IPS-11a (cell line): ENCODE results near the gene DRAXIN.

ENCODE experiments used
- H3K4me3 ChIP-seq: one replicate; pipeline ENCODE4 v1.5.1; 2013; ENCODE audit warnings: low read depth, low read length, control low read depth

The DRAXIN gene

DNA sequence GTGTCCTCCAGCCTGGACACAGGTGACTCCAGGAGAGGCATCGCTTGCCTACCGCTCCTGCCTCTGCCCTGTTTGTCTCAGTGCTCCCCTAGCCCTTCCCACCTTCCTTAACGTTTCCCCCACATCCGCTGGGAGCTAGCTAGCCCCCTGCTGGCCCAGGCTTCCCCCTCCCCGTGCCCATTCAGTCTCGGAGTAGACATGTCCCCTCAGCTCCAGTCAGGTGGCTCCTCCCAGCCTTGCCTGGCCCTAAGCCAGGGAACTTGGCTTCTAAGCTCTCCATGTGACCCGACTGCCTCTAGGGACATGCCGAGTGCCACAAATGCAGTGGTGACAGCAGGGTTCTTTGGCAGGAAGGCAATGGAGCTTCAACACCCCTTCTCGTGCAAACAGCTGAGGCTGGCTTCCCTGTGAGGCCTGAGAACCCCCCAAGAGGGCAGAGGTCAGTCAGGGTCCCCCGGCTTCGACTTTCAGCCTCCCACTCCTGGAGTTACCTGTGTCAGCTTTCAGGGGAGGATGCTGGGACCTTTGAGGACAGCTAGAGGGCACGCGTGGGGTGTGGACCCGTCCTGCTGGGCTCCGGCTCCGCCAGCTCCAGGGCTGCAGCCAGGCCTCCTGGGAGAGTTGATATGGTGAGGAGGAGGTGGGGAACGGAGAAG lies 16.2 kb downstream of the DRAXIN start:
- no peak overlapping the region for H3K4me3 ChIP-seq

DNA sequence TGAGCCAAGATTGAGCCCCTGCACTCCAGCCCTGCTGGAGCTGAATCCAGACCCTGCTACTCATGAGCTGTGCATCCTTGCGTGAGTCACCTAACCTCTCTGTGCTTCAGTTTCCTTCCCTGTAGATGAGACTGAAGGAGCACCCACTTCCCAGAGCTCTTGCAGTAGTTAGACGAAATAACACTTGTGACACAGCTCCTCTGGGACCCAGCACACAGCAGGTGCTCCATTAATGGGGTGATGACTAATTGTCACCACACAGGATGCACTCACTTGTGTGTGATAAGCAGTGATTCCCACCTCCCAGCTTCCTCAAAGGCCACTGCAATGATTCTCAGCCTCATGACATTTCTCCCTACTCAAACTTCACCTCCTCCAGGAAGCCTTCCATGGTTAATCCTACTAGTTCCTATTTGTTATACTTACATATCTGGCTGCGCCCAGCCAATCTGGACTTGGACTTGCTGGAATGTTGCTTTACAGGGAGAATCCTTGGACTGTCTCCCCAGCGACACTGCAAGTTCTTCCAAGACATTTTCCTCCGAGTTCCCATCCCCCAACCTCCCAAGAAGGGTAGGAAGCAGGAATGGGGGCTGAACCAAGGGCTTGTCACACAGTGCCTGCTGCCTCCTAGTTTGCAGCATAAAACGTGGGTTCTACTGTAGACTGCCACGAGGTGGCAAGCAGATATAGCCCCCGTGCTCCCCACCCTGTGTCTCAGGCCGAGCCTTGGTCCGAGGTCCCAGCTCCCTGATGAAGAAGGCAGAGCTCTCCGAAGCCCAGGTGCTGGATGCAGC lies 17.2 kb downstream of the DRAXIN start:
- H3K4me3 ChIP-seq, result no peak overlapping the region

DNA sequence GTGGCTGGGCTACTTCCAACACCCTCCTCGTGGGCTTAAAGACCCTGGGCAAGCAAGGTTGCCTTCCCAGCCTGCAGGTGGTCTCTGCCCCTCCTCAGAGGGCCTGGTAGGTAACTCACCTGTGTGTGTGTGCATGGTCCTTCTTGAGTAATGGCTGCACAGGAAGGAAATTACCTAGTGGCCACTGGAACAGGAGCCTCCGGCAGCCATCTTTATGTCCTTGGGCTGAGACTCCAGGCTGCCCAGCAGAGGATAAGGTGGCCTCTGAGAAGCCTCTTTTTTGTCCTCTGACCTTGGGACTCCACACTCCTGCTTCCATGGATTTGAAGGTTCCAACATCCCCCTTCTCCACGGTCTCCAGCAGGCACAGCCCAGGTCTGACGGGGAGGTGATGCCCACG lies 20.0 kb downstream of the DRAXIN start:
- no peak overlapping the region for H3K4me3 ChIP-seq

DNA sequence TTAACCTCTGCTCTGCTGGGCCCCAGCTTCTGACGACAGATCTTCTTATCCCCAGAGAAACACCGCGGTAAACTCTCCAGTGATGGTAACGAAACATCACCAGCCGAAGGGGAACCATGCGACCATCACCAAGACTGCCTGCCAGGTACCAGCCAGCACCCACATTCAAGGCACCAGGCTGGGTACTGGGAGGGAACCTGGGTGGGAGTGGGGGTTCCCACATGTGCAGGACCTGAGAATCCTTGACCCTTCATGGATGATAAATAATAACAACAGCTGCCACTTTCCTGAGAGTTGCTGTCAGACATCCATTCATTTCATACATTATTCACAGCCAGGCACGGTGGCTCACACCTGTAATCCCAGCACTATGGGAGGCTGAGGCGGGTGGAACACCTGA lies 20.8 kb downstream of the DRAXIN start:
- no peak overlapping the region for H3K4me3 ChIP-seq

DNA sequence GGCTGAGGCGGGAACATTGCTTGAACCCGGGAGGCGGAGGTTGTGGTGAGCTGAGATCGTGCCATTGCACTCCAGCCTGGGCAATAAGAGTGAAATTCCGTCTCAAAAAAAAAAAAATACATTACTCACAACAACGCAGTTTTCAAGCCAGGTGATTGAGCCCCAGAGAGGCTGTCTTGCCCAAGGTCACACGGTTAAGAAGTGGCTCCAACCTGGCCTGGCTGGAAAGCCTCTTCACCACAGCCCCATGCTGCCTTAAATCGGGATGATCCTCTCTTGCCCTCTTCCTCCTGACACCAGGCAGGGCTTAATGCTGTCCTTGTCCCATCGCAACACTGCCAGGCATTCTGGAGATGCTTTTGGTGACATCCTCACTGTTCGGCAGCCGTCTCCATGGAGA lies 21.6 kb downstream of the DRAXIN start:
- H3K4me3 ChIP-seq, result no peak overlapping the region

DNA sequence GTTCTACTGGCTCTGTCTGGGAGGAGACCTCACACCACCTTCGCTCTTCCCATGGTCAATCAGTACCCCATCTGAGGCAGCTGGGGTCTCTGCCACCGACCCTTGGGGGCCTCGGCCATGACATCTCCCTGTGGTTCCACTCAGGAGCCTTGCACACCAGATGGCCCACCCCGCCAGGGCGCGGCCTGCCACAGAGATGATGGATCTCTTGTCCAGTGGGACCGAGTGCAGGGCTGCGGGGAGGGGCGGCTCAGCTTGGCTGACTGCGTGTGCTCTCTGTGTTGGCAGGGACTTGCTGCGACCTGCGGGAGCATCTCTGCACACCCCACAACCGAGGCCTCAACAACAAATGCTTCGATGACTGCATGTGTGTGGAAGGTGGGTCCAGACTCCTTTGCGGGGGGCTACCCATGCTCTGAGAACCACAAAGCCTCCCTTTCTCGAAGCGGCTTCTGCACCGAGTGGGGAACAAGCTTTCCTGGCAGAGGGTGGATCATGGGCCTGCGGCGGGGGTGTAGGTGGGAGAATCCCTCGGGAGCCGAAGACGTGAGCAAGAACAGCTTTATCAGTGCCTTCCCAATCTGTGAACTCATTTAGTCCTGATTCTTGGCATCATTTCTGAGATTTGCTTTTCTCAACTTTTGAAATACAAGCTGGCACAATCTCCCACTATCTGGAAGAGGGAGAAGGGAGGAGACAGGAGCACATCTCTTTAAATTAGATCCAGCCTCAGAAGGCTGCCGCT lies 23.5 kb downstream of the DRAXIN start:
- no peak overlapping the region for H3K4me3 ChIP-seq

DNA sequence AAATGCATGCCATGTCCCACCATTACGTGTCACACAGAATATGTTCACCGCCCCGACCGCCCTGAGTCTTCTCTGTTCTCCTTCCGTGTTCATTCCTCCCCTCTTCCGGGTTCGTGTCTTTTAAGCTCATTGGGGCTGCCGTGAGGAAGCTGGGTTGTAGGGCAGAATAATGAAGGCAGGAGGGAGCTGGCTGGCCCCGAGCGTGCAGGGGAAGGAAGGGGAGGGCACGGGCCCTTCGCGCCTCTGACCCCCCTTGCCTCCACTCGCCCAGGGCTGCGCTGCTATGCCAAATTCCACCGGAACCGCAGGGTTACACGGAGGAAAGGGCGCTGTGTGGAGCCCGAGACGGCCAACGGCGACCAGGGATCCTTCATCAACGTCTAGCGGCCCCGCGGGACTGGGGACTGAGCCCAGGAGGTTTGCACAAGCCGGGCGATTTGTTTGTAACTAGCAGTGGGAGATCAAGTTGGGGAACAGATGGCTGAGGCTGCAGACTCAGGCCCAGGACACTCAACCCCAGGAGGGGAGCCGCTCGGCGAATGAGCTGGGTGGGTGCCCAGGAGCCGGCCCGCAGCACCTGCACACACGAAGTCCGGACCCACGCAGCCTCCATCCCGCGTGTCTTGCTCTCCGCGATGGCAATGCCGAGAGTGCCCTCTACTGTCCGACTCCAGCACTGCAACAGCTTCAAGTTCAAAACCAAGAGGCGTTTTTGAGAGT lies 28.0 kb downstream of the DRAXIN start:
- no peak overlapping the region for H3K4me3 ChIP-seq

DNA sequence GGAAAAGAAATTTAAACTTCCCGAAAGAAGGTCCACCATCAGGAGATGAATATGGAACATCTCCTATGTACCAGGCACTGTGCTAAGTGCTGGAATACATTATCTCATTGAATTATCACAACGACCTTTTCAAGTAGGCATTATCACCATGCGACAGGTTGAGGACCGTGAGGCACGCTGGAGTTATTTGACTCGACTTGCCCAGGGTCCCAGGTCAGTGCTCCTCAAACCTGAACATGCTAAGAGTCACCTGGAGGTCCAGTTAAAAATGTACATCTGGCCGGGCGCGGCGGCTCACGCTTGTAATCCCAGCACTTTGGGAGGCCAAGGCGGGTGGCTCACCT lies 28.5 kb downstream of the DRAXIN start:
- H3K4me3 ChIP-seq, result no peak overlapping the region

DNA sequence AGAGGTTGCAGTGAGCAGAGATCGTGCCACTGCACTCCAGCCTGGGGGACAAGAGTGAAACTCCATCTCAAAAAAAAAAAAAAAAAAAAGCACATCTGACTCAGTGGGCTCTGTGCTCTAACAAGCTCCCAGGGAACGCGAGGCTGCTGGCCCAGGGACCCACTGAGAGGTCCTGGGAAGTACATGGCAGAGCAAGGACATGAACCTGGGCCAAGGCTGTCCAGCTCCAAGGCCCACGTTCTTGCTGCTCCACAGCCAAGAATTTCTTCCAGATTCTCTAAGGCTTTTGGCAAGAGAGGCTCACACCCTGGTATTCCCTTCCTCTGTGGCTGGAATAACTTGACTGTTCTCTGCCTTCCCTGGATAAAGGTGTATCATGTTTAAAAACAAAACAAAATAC lies 29.0 kb downstream of the DRAXIN start:
- H3K4me3 ChIP-seq, result no peak overlapping the region

DNA sequence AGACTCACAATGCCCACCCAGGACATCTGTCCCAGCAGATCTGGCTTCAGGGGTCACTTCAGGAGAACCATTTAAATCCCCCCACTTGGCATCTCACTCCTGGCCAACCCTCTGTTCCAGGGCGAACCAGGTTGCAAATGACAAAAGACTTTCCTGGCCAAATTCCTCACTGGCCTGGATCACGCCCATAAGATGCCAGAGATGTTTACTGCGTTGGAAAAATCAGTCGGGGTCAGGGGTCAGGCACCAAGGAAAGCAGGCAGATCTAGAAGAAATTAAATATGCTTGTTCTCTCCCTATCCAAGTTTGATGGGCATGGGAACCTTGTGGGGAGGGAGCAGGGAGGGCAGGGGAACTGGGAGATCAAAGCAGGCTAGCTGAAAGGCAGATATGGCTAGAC lies 29.8 kb downstream of the DRAXIN start:
- H3K4me3 ChIP-seq, result no peak overlapping the region

DNA sequence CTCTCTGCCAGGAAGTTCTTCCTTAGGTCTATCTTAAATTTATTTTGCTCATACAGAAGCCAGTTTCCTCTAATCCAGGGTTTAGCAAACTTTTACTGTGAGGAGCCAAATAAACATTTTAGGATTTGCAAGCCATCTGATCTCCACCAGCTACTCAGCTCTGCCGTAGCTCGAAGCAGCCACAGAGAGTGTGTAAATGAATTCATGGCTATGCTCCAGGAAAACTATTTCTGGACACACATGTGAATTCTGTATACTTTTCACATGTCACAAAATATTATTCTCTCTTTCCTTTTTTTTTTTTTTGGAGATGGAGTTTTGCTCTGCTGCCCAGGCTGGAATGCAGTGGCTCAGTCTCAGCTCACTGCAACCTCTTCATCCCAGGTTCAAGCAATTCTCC lies 31.0 kb downstream of the DRAXIN start:
- H3K4me3 ChIP-seq, result no peak overlapping the region

DNA sequence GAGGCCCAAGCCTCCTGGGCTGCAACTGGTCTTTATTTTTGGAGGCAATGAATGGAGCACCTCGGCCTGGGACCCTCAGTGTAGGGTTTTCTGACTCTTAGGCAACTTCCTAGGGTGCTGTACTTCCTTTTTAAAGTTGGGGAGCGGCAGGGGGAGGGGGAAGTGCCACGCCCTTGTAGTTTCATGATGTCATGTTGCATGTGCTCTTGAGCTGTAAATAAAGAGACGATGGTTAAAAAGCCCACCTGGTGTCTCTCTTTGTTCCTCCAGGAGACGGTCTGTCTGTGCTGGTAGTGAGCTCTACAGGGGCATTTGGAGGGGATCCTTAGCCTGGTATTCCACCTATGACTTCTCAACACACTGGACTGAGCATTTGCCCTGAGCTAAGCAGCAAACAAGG lies 34.1 kb downstream of the DRAXIN start:
- H3K4me3 ChIP-seq, result no peak overlapping the region

DNA sequence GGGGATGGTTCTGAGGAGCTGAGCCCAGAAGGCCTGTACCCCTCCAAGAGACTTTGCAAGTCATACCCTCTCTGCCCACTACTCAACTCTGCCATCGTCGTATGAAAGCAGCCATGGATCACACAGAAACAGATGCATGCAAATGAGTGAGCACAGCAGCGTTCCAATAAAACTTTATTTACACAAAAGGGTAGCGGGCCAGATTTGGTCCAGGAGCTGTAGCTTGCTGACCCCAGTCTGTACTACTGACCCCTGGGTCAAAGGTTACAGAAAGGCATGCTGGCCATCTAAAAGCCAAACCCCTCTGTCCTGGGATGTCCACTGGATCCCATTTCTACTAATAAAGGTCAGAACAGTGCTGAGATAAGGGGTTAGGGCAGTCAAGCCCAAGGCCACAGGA lies 35.6 kb downstream of the DRAXIN start:
- no peak overlapping the region for H3K4me3 ChIP-seq

DNA sequence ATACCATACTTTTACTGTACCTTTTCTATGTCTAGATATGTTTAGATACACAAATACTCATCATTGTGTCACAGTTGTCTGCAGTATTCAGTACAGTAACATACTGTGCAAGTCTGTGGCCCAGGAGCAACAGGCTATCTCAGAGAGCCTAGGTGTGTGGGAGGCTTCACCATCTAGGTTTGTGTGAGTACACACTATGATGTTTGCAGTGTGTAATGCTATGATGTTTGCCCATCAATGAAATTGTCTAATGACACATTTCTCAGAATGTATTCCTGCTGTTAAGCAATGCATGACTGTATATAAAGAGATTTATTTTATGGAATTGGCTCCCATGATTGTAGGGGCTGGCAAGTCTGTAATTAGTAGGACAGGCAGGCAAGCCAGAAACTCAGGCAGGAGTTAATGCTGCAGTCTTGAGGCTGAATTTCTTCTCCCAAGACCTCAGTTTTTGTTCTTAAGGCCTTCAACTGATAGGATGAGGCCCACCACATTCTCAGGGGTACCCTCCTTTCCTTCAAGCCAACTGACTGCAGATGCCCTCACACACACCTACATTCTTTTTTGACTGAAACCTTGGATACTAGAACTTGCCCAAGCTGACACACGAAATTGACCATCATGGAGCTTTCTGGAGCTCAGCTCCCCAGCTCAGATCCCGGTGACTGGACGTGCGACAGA lies 36.8 kb downstream of the DRAXIN start:
- H3K4me3 ChIP-seq, result no peak overlapping the region

DNA sequence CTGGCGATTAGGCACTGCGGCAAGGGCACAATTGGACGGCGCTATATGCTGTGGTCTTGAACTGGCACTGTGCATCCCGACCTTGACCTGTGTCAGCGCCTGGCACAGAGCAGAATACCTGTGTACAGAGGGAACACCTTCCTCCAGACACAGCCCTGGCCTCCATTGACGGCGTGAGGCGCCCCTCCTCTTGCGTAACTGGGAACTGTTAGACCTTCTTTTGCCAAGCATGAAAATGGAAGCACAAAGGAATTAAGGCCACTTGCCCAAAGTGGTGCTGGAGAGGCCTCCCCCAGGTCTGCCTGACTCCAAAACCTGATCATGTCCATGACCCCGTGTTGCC lies 37.6 kb downstream of the DRAXIN start:
- H3K4me3 ChIP-seq, result no peak overlapping the region

DNA sequence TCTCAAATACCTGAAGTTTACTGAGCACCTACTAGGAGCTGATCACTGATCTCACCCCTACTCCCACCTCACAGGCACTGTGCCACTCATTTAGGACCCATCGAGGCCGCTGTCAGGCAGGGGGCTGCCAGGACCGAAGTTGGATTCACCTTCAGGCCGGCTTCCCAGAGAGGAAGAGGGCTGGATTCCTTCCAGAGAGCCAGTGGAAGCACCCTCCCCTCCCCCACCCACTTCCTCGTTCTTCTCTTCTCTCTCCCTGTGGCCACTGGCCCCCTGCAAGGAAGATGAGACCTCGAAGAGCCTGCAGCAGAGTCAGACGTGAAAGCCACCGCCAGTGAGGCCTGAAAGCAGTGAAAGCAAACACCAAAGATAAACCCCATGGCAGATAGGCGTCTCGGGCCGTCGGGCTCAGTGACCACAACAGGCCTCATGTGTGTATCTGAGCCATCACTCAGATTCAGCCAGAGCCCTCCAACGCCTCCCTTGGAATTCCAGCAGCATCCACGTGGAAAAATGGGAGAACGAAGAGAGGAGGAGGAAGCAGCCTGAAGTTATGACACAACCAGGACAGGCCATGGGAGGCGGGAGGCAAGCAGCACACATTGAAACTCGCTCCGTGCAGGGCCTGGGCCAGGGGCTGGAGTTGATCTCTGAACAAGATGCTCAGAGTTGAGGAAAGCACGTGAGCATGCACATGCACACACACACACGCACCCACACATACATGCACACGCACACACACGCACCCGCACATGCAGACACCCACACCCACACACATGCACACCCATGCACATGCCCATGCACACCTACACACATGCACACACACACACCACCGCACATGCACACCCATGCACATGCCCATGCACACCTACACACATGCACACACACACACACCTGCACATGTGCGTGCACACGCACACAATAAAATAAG lies 38.3 kb downstream of the DRAXIN start:
- H3K4me3 ChIP-seq, result no peak overlapping the region

DNA sequence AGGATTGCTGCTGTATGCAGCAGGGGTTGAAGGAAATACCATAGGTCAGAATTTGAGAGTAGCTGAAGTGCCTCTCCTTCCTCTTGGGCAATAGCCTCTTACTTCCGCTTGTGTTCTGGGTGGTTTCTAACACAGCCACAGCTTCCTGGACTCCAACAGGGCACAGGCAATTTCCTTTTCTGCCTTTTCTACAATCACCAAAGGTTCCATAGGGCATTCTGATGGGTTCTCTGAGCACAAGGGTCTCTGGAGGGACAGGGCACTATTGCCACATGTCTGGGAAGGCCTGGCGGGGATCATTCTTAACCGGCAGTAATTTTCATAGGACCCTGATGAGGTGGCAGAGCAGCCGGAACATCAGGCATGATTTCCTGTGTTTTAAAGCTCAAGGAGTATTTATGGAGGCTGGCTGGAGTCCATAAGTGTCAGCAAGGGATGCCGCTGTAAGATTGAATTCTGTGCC lies 39.0 kb downstream of the DRAXIN start:
- H3K4me3 ChIP-seq, result no peak overlapping the region

DNA sequence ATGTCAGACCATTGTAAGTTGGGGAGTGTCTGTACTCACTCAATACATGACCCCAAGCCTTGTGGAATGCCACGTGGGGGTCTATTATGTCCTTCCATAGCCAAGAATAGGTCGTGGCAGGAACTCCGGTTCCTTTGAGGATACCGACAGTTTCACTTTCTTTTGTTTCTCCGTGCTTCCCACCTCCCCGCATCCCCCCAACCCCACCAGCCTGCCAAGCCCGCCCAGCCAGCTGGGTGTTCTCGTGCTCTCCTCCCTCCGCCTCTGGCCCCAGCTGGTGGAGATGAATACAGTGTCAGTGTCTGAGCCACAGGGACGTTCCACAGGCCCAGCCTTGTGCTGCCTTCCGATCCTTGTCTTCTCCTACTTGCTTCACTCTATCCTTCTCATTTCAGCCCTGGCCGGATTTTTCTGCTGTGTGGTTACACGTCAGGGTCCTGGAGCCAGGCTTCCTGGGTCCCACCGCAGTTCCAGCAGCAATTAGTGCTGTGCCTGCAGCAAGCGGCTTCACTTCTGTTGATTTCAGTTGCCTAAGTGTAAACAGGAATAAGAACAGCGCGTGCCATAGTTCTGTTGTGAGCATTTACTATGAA lies 40.3 kb downstream of the DRAXIN start:
- no peak overlapping the region for H3K4me3 ChIP-seq

DNA sequence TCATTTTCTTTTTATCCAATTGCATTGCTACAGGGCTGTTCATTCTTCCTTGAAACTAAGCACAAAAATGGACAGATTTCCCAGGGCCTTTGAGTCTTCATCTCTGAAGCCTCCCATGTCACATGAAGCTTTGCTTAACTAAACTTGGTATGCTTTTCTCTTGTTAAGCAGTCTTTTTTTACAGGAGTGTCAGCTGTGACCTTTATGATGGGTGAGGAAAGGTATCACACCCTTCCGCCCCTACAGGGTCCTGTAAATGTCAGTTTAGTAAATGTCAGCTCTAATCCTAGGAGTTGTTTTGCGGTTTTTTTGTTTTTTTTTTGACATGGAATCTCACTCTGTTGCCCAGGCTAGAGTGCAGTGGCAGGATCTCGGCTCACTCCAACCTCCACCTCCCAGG lies 41.8 kb downstream of the DRAXIN start:
- no peak overlapping the region for H3K4me3 ChIP-seq

DNA sequence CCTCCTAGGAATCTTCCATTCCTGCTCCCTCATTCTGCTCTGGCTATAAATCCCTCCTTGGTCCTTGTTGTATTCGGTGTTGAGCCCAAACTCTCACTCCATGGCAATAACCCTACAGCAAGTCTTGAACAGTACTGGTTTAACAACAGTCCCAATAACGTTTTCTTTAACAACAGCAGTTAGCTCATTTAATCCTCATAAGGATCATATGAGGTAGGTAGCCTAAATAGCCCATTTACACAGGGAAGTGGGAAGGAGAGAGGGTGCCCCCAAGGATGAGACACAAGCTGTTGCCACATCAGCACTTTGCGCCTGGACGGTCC lies 44.0 kb downstream of the DRAXIN start:
- H3K4me3 ChIP-seq, result no peak overlapping the region
